Tibial artery (tissue), 4 donors: ENCODE measurements around the gene CREB5.

Experiments used
- DNase-seq, 2 donors: peaks; one replicate each; pipeline ENCODE4 v3.0.0-alpha.2; 2019
- H3K27ac ChIP-seq, 2 donors: fragments of 200-600 bp; sonication (generic) in 1 of 2; 1 replicate in 1 of 2; 2 replicates in 1 of 2; pipeline ENCODE4 v1.5.1; 2018 to 2019; ENCODE audit warnings: mild to moderate bottlenecking in 1 of 2
- H3K27me3 ChIP-seq, 2 donors: fragments of 200-600 bp; sonication (generic) in 1 of 2; one replicate each; pipeline versions ENCODE4 v1.5.1 to v1.6.0; 2016 to 2019
- H3K36me3 ChIP-seq, 3 donors: fragments of 200-600 bp; sonication (generic) in 2 of 3; one replicate each; pipeline ENCODE4 v1.5.1; 2016 to 2019; ENCODE audit warnings: mild to moderate bottlenecking in 2 of 3
- H3K4me1 ChIP-seq, 4 donors: fragments of 200-600 bp; sonication (generic) in 2 of 4; 1 replicate in 3 of 4; 2 replicates in 1 of 4; pipeline ENCODE4 v1.5.1; 2016 to 2019
- H3K4me3 ChIP-seq, 2 donors: fragments of 200-600 bp; sonication (generic) in 1 of 2; 1 replicate in 1 of 2; 2 replicates in 1 of 2; pipeline ENCODE4 v1.5.1; 2018 to 2019; ENCODE audit warnings: mild to moderate bottlenecking in 2 of 2
- H3K9me3 ChIP-seq, 3 donors: fragments of 200-600 bp; sonication (generic) in 1 of 3; one replicate each; pipeline ENCODE4 v1.5.1; 2016 to 2019
- intact Hi-C: fragments of 100-400 bp; cut with DNase I; formaldehyde crosslinking; loops from one replicate; pipeline ENCODE4 v1.15.0; 2023; ENCODE audit warnings: low total_unique reads
- TF ChIP-seq, protein P1 (sequence below), 2 experiments: fragments of 200-600 bp in 1 of 2; fragments of 450-650 bp in 1 of 2; IDR thresholded peaks; one replicate each; pipeline ENCODE4 v1.5.1; 2017 to 2019; ENCODE audit warnings: antibody characterized with exemption in 2 of 2, mild to moderate bottlenecking in 1 of 2, moderate library complexity in 1 of 2

Gene CREB5

DNA sequence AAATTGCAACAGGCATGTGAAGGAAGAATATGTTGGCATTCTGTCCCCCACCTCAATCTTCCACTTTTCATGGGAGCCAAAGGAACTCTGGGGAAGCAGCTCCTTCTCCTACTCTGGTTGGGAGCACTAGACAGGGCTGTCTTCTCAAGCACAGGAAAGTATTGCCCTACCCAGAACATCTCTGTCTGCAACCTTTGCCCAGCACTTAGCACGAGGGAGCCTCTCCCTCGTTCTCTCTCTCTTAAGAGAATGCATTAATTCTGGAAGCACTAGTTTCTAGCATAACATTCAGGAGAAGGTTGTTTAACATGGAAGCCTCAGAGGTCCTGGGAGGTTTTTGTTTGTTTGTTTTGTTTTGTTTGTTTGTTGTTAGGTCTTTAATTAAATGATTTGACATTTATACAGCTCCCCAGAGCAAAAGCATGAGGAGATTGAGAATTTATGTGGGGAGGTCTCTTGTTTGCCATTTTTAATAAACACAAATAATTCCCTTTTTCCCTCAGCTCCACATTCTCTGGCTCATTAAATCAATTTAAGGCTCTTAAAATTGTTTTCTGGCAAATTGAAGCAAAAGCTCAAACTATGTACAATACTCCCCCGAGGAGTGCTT lies 305.2 kb downstream of the CREB5 start:
- DNase-seq: no peak
- Histone ChIP-seq H3K4me3 (no peak overlapping the region), H3K4me1 (no peaks in the 10 kb centered on the region), H3K9me3 (no peaks in the 10 kb centered on the region), H3K27me3 (no peaks in the 10 kb centered on the region), H3K36me3 (peaks cover 0 to 15% (median 0%) of the 10 kb centered on the region in 3 donors), H3K27ac (no peak overlapping the region)
- intact Hi-C loops: no loop called here
- TF ChIP-seq, protein P1, sequence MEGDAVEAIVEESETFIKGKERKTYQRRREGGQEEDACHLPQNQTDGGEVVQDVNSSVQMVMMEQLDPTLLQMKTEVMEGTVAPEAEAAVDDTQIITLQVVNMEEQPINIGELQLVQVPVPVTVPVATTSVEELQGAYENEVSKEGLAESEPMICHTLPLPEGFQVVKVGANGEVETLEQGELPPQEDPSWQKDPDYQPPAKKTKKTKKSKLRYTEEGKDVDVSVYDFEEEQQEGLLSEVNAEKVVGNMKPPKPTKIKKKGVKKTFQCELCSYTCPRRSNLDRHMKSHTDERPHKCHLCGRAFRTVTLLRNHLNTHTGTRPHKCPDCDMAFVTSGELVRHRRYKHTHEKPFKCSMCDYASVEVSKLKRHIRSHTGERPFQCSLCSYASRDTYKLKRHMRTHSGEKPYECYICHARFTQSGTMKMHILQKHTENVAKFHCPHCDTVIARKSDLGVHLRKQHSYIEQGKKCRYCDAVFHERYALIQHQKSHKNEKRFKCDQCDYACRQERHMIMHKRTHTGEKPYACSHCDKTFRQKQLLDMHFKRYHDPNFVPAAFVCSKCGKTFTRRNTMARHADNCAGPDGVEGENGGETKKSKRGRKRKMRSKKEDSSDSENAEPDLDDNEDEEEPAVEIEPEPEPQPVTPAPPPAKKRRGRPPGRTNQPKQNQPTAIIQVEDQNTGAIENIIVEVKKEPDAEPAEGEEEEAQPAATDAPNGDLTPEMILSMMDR (IDR thresholded peaks at IDR 0.05): no peak

DNA sequence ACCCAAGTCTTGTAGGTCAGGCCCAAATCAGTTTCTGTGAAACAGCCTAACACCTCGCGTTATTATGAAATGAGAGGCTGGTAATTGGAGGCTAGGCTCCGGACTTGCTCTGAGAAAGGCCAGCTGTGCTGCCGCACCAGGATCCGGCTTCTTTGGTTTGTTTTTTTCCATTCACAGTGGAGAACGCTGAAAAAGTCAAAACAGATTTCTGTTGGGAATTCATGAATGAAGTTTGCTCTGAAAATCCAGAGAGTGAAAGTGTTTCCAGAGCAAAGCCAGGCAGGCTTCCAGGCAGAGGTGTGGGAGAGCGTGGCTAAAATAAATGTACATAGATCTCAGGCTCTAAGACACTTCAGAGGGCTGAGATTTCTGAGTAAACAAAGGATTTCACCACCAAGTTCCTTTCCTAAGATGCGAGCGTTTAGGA lies 305.8 kb downstream of the CREB5 start:
- no peaks in the 10 kb centered on the region for H3K4me1 ChIP-seq
- H3K9me3 ChIP-seq: no peaks in the 10 kb centered on the region
- intact Hi-C loops: no loop called here
- TF ChIP-seq, protein P1 (IDR thresholded peaks at IDR 0.05): no peak
- H3K27ac ChIP-seq: no peak overlapping the region
- no peaks in the 10 kb centered on the region for H3K27me3 ChIP-seq
- DNase-seq: no peak
- H3K36me3 ChIP-seq: peaks cover 0 to 15% (median 0%) of the 10 kb centered on the region in 3 donors
- no peak overlapping the region for H3K4me3 ChIP-seq

DNA sequence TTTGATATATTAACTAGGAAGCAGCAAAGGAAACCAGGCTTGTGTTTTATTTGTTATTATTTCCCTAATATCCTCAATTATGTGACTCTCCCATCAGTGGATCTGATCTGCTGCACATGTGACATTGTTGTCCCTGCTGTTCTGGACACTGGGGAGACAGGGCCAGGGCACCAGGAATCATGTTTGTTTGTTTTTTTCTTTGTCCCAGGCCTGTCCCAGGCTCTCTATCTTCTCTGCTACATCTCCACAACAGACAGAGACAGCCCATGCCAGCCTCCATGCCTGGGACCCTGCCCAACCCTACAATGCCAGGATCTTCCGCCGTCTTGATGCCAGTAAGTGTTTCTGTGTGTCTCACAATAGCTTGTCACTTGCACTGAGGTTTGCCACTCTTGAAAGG lies 306.2 kb downstream of the CREB5 start:
- Histone ChIP-seq H3K4me1 (no peaks in the 10 kb centered on the region), H3K9me3 (no peaks in the 10 kb centered on the region), H3K27ac (no peak overlapping the region), H3K4me3 (no peak overlapping the region), H3K27me3 (no peaks in the 10 kb centered on the region), H3K36me3 (peaks cover 0 to 15% (median 0%) of the 10 kb centered on the region in 3 donors)
- no peak for DNase-seq
- intact Hi-C loops: no loop called here
- TF ChIP-seq, protein P1 (IDR thresholded peaks at IDR 0.05): no peak

DNA sequence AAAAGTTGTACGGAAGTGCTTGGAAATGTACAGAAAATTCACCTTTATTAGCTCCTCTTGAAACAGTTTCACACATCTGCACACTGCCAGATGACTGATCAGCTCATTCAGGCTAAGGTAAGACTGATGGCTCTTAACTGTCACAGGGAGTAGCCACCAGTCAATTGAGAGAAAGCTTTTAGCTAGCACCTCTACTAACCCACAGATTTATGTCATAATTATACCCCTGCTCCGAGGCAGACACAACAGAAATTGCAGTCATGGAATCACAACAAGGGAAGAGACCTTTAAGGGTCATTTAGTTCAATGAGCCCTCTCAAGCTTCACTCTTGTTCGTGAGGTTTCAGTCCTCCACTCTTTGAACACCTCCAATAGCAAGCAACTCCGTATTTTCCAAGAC lies 310.4 kb downstream of the CREB5 start:
- Histone ChIP-seq H3K9me3 (no peaks in the 10 kb centered on the region), H3K27me3 (no peaks in the 10 kb centered on the region), H3K36me3 (peaks cover 0 to 15% (median 0%) of the 10 kb centered on the region in 3 donors), H3K27ac (no peak overlapping the region), H3K4me3 (no peak overlapping the region), H3K4me1 (peaks cover 0 to 24% (median 11%) of the 10 kb centered on the region in 4 donors)
- no peak for DNase-seq
- TF ChIP-seq, protein P1 (IDR thresholded peaks at IDR 0.05): no peak
- intact Hi-C loops: no loop called here

DNA sequence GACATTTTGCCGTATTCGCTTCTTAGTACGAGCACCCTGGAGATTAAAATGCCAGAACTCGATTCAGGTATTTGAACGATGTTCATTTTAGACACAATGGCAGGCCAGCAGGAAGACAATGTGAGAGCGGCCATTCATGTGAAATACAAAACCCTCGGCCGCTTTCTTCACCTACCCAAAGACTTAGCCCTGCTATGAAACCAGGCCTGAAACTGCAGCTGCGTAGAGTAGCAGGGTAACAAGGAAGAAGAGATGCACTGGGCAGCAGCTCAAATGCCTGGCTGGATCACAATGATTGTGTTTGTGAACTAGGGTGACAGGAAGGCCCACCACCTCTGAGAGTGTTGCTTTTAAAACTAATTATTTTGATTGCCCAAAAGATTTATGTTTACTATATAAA lies 311.0 kb downstream of the CREB5 start:
- DNase-seq: no peak
- Histone ChIP-seq H3K9me3 (no peaks in the 10 kb centered on the region), H3K4me3 (no peak overlapping the region), H3K4me1 (peaks cover 0 to 24% (median 11%) of the 10 kb centered on the region in 4 donors), H3K36me3 (peaks cover 0 to 15% (median 0%) of the 10 kb centered on the region in 3 donors), H3K27ac (no peak overlapping the region), H3K27me3 (no peaks in the 10 kb centered on the region)
- intact Hi-C loops: no loop called here
- TF ChIP-seq, protein P1 (IDR thresholded peaks at IDR 0.05): no peak
